GM12878 (cell line): ENCODE results near the gene TMED3. TPM values are rescaled to one million over a fixed set of nuclear protein-coding genes. Genes with fewer than 3 reads are reported as not detected.

Experiments used
- ATAC-seq: fragments of 200-7000 bp; cut with Tn5 transposase; 3 replicates; pipeline ENCODE4 v1.9.1; 2020; ENCODE audit warnings: mild to moderate bottlenecking, moderate library complexity
- BruUV-seq: library from RNA; stranded (reverse); fragments of 400-500 nt; replicated peaks from 2 replicates; lab custom pipeline; 2021; lab: Mats Ljungman, UMichigan
- CTCF ChIA-PET: fragments of 300-600 bp; sonication (Branson Sonifier 250); formaldehyde crosslinking; extraction: SDS; loops from one replicate; lab custom pipeline; 2021; ENCODE audit warnings: inconsistent platforms; lab: Yijun Ruan, JAX
- POLR2A ChIA-PET: fragments of 350-600 bp; formaldehyde crosslinking; extraction: SDS; loops from one replicate; lab custom pipeline; 2021; ENCODE audit warnings: inconsistent platforms; lab: Charles Lee
- RAD21 ChIA-PET: fragments of 300-600 bp; sonication (Branson Sonifier 250); formaldehyde crosslinking; loops from one replicate; lab custom pipeline; 2023; ENCODE audit warnings: antibody characterized with exemption; ENCODE audit not compliant: unreplicated experiment; lab: Charles Lee
- SMC1A ChIA-PET: fragments of 300-600 bp; sonication (Branson Sonifier 250); formaldehyde crosslinking; loops from one replicate; lab custom pipeline; 2023; ENCODE audit not compliant: unreplicated experiment, uncharacterized antibody; lab: Charles Lee
- DNase-seq: peaks from one replicate; pipeline ENCODE4 v3.0.0-alpha.2; 2011; ENCODE audit warnings: low read depth, low spot score
- FAIRE-seq: peaks from 3 replicates; lab custom pipeline; 2011; peaks lifted over from hg19 to GRCh38; lab: Jason Lieb, UNC
- H2AFZ ChIP-seq: 2 replicates; pipeline ENCODE4 v1.6.0; 2011; ENCODE audit warnings: low read depth, low read length, control low read depth; ENCODE audit not compliant: control insufficient read depth
- H3K27ac ChIP-seq: 2 replicates; pipeline ENCODE4 v1.5.1; 2011; ENCODE audit warnings: control low read depth; ENCODE audit not compliant: control insufficient read depth, insufficient read depth
- H3K27me3 ChIP-seq, 2 experiments: replicated peaks in 1 of 2; 2 replicates each; pipeline versions ENCODE4 v1.6.0 to v1.6.1; 2011; ENCODE audit warnings: low read length in 1 of 2; ENCODE audit not compliant: control insufficient read depth in 2 of 2, insufficient read depth in 2 of 2
- H3K36me3 ChIP-seq, 2 experiments: 2 replicates each; pipeline ENCODE4 v1.5.1; 2011; ENCODE audit warnings: low read length in 1 of 2; ENCODE audit not compliant: control insufficient read depth in 2 of 2, insufficient read depth in 2 of 2
- H3K4me1 ChIP-seq: 2 replicates; pipeline ENCODE4 v1.6.1; 2011; ENCODE audit warnings: mild to moderate bottlenecking, low read length, moderate library complexity, mixed read lengths; ENCODE audit not compliant: control insufficient read depth, insufficient read depth
- H3K4me2 ChIP-seq: 2 replicates; pipeline ENCODE4 v1.6.0; 2011; ENCODE audit warnings: control low read depth; ENCODE audit not compliant: control insufficient read depth, insufficient read depth
- H3K4me3 ChIP-seq: fragments of 200-600 bp; sonication (generic); 2 replicates; pipeline ENCODE4 v1.5.1; 2016
- H3K79me2 ChIP-seq: 2 replicates; pipeline ENCODE4 v1.6.0; 2011; ENCODE audit warnings: low read length; ENCODE audit not compliant: control insufficient read depth, insufficient read depth
- H3K9ac ChIP-seq: 2 replicates; pipeline ENCODE4 v1.8.0; 2011; ENCODE audit warnings: low read length, control low read depth, mixed read lengths; ENCODE audit not compliant: control insufficient read depth, insufficient read depth
- H3K9me3 ChIP-seq: replicated peaks from 3 replicates; pipeline ENCODE4 v1.5.1; 2011; ENCODE audit warnings: mild to moderate bottlenecking, low read length; ENCODE audit not compliant: control insufficient read depth, insufficient read depth
- H4K20me1 ChIP-seq: 2 replicates; pipeline ENCODE4 v1.6.0; 2011; ENCODE audit not compliant: control insufficient read depth, insufficient read depth
- ATF2 ChIP-seq: IDR thresholded peaks from 2 replicates; pipeline ENCODE4 v1.6.1; 2012; ENCODE audit warnings: low read length, inconsistent platforms
- CEBPZ ChIP-seq: fragments of 150-350 bp; IDR thresholded peaks from 2 replicates; pipeline ENCODE4 v1.6.1; 2016; ENCODE audit warnings: low read depth, low read length
- FOXM1 ChIP-seq: IDR thresholded peaks from 2 replicates; pipeline ENCODE4 v1.6.1; 2012; ENCODE audit warnings: low read depth, mild to moderate bottlenecking, inconsistent platforms, low read length, moderate library complexity
- KAT2A ChIP-seq: conservative IDR thresholded peaks from 2 replicates; pipeline ENCODE4 v1.6.1; 2011; ENCODE audit warnings: low read depth, low read length; ENCODE audit not compliant: control insufficient read depth
- PBX3 ChIP-seq: IDR thresholded peaks from 2 replicates; pipeline ENCODE4 v1.6.1; 2011; ENCODE audit warnings: mild to moderate bottlenecking, low read depth, low read length, moderate library complexity; ENCODE audit not compliant: insufficient replicate concordance
- PML ChIP-seq: IDR thresholded peaks from 2 replicates; pipeline ENCODE4 v1.6.1; 2012; ENCODE audit warnings: low read length, inconsistent platforms
- RELA ChIP-seq: fragments of 450-650 bp; IDR thresholded peaks from 2 replicates; pipeline ENCODE4 v1.8.0; 2014; ENCODE audit warnings: borderline replicate concordance; ENCODE audit not compliant: partially characterized antibody
- REST ChIP-seq: IDR thresholded peaks from 2 replicates; pipeline ENCODE4 v1.6.1; 2012; ENCODE audit warnings: mild to moderate bottlenecking, low read depth, low read length
- SMAD5 ChIP-seq: IDR thresholded peaks from 2 replicates; pipeline ENCODE4 v1.6.1; 2016; ENCODE audit warnings: antibody characterized with exemption, low read depth
- SUZ12 ChIP-seq: fragments of 200-600 bp; sonication (generic); IDR thresholded peaks from one replicate; pipeline ENCODE4 v1.6.1; 2018; ENCODE audit warnings: antibody characterized with exemption, mild to moderate bottlenecking; ENCODE audit not compliant: unreplicated experiment
- WRNIP1 ChIP-seq: IDR thresholded peaks from 2 replicates; pipeline ENCODE4 v1.6.1; 2011; ENCODE audit warnings: low read depth, low read length, improper control_type of control experiment, borderline replicate concordance
- WGBS: methylation state at CpG from one replicate; pipeline ENCODE4 v1.1.6; 2016; ENCODE audit warnings: low lambda C conversion rate; ENCODE audit not compliant: insufficient replicate concordance, insufficient coverage; ENCODE audit errors: missing lambda C conversion rate; 5-methylcytosine and 5-hydroxymethylcytosine counted together
- in situ Hi-C: fragments of 300-500 bp; cut with MboI; formaldehyde crosslinking; loops from 9 replicates; pipeline ENCODE4 v1.14.3; 2018; ENCODE audit warnings: mixed read lengths
- intact Hi-C: fragments of 100-400 bp; cut with micrococcal nuclease; formaldehyde crosslinking; loops from one replicate; pipeline ENCODE4 v1.14.2; 2022; ENCODE audit not compliant: unreplicated experiment
- polyA plus RNA-seq, 11 experiments: library from polyadenylated mRNA; depleted of rRNA in 4 of 11; unstranded in 6 of 11; stranded (reverse) in 5 of 11; fragments of >200 nt; fragmentation: Nextera tagmentation in 4 of 11; fragmentation: Illumina TruSeq in 1 of 11; extraction: Ambion mirVana in 4 of 11; extraction: Trizol in 1 of 11; gene quantifications; 1 replicate in 1 of 11; 2 replicates in 10 of 11; pipeline versions ENCODE4 v1.2.1 to v1.2.3, GENCODE V29; 2011 to 2016; ENCODE audit warnings: inconsistent platforms in 2 of 11, missing spikeins in 2 of 11, low read depth in 1 of 11
- total RNA-seq, 4 experiments: library from RNA; depleted of rRNA in 3 of 4; stranded (reverse); fragments of >200 nt in 3 of 4; fragmentation: Illumina TruSeq in 1 of 4; extraction: Trizol in 1 of 4; gene quantifications; 2 replicates each; pipeline versions ENCODE4 v1.2.1 to v1.2.3, GENCODE V29; 2013 to 2021

The TMED3 gene
- total and polyA plus RNA-seq, 10 of the 15 experiments (the other 5 are each of a cell fraction or from before 2014, with no cell fraction given), result 7.6 to 95.8 (median 54.9) TPM

- H3K4me1 ChIP-seq, result no peaks in the 10 kb centered on the region
- ChIA-PET SMC1A (interaction anchor here (0.7 to 2.4 kb wide), 9 partner anchors 12 to 626 kb away, joined by 3 to 10 read pairs (median 3); no protein-coding TSS in a partner anchor), POLR2A (no interaction called here), RAD21 (interaction anchor here (1.6 kb wide), 1 partner anchor 229 kb away, joined by 3 read pairs; no protein-coding TSS in a partner anchor), CTCF (interaction anchor here (0.6 to 2.5 kb wide), 9 partner anchors 14 to 903 kb away, joined by 3 to 18 read pairs (median 3); no protein-coding TSS in a partner anchor)
- no peak overlapping the region for H2AFZ ChIP-seq
- H3K27me3 ChIP-seq, result no peaks in the 10 kb centered on the region
- H3K79me2 ChIP-seq, result no peaks in the 10 kb centered on the region
- H3K9me3 ChIP-seq, result no peaks in the 10 kb centered on the region
- in situ Hi-C loops, result no loop called here
- FAIRE-seq, result peak; percentile 27
- ATAC-seq, result no peak
- no peaks in the 10 kb centered on the region for H4K20me1 ChIP-seq
- H3K4me3 ChIP-seq, result no peak overlapping the region
- no peak overlapping the region for H3K9ac ChIP-seq
- BruUV-seq, result no TSS peak
- intact Hi-C loops, result no loop called here
- no peak for DNase-seq
- no peaks in the 10 kb centered on the region for H3K36me3 ChIP-seq
- no peak overlapping the region for H3K4me2 ChIP-seq
- WGBS, result 84% methylated on average over 2 of the region's 2 CpGs
- no peak overlapping the region for H3K27ac ChIP-seq
- no peak for TF ChIP-seq SMAD5
- no peak for TF ChIP-seq KAT2A
- no peak for TF ChIP-seq WRNIP1
- no peak for TF ChIP-seq PML
- no peak for TF ChIP-seq RELA
- TF ChIP-seq ATF2, result no peak
- no peak for TF ChIP-seq CEBPZ
- TF ChIP-seq SUZ12, result no peak
- TF ChIP-seq FOXM1, result no peak
- no peak for TF ChIP-seq PBX3
- TF ChIP-seq REST, result no peak
These were observed 55.8 kb downstream of the TMED3 start for GRCh38 chr15:79366691-79367090.
